ENCODE results near the gene ZIC2.

Gene ZIC2

DNA sequence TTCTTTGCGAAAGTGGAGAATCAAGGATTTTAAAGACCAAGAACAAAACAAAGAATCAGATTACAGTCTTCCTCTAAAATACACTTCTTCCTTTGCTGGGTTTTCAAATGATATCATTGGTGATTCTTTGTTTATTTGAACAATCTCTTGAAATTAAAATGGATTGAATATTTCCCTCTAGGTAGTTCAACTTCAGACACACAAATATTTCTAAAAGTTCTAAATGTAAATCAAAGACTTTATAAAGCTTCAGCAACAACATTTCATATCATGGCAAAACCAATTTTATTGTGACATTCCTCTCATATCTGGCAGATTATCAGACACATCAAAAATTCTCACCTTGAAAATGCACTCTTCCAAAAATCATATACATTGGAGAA is 13.0 kb downstream of the ZIC2 start:
- DNase-seq (ENCODE audit: low spot score), result no peak
- TF ChIP-seq, protein P1, sequence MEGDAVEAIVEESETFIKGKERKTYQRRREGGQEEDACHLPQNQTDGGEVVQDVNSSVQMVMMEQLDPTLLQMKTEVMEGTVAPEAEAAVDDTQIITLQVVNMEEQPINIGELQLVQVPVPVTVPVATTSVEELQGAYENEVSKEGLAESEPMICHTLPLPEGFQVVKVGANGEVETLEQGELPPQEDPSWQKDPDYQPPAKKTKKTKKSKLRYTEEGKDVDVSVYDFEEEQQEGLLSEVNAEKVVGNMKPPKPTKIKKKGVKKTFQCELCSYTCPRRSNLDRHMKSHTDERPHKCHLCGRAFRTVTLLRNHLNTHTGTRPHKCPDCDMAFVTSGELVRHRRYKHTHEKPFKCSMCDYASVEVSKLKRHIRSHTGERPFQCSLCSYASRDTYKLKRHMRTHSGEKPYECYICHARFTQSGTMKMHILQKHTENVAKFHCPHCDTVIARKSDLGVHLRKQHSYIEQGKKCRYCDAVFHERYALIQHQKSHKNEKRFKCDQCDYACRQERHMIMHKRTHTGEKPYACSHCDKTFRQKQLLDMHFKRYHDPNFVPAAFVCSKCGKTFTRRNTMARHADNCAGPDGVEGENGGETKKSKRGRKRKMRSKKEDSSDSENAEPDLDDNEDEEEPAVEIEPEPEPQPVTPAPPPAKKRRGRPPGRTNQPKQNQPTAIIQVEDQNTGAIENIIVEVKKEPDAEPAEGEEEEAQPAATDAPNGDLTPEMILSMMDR (IDR thresholded peaks at IDR 0.05; ENCODE audit: extremely low read depth, insufficient read depth, missing control alignments), result no peak
- in situ Hi-C loops (cut with MboI; ENCODE audit: low pct_unique_long_range_greater_than_20kb, low sequenced_read_pairs, unreplicated experiment), result loop anchor here (25.0 kb wide), 2 partner anchors 243 to 518 kb away; no protein-coding TSS in a partner anchor

DNA sequence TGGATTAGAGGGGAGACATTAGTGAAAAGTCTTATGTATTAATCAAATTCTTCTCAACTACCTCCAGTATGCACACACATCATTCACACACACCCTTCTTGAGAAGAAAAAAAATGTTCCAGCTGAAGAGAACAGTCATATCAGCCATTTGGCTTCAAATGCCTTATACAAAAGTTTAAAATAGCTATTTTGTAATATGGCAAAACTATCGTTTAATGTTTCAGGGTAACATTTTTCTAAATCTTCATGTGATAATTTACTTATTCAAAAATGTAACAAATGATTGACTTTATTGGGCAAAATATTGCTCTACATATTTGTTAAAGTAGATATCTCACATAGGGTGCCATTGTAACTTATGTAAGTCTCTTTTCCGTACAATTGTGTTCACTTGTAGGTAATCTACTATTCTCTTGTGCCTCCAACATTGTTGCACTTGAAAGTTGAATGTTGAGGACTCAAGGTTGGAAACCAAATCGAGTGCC is 13.6 kb downstream of the ZIC2 start:
- DNase-seq (ENCODE audit: low spot score), result no peak
- in situ Hi-C loops (cut with MboI; ENCODE audit: low pct_unique_long_range_greater_than_20kb, low sequenced_read_pairs, unreplicated experiment), result loop anchor here (25.0 kb wide), 2 partner anchors 242 to 517 kb away; no protein-coding TSS in a partner anchor
- TF ChIP-seq, protein P1 (IDR thresholded peaks at IDR 0.05; ENCODE audit: extremely low read depth, insufficient read depth, missing control alignments), result no peak

DNA sequence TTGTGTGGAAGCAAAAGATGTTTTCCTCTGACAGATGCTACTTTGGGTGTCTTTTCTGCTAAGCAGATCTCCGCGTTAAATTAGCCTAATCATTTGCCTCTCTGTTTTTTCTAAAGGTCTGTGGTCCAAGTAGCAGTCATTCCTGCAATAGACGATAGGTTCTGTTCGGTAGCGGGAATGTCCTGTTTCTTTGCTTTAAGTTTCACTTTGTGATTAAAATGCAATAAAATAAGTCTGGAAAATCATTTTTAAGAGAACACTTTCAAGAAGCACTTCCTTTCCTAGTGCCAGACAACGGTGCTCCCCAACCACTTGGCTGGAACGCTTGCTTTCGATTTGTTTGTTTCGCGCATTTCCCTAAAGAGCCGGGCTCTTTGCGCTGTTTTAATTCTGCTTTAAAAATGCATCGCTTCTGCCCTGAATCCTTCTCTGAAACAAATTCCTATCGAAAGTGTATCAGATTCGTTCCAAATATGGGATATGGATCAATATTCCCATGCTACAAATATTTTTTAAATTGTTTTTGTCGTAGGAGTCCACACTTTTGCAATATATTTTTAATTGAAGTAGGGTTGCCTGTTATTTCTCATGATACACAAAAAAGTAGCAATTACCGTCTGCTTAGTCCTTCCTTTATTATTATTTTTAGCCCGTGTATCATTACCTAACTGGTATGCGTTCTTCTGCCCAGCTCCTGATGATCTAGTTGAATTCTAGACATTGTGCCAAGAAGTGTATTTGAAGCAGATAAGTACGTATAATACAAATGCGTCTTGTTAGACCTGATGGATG is 14.2 kb downstream of the ZIC2 start:
- DNase-seq (ENCODE audit: low spot score), result peak; percentile 9
- in situ Hi-C loops (cut with MboI; ENCODE audit: low pct_unique_long_range_greater_than_20kb, low sequenced_read_pairs, unreplicated experiment), result loop anchor here (25.0 kb wide), 2 partner anchors 242 to 517 kb away; no protein-coding TSS in a partner anchor
- TF ChIP-seq, protein P1 (IDR thresholded peaks at IDR 0.05; ENCODE audit: extremely low read depth, insufficient read depth, missing control alignments), result no peak

DNA sequence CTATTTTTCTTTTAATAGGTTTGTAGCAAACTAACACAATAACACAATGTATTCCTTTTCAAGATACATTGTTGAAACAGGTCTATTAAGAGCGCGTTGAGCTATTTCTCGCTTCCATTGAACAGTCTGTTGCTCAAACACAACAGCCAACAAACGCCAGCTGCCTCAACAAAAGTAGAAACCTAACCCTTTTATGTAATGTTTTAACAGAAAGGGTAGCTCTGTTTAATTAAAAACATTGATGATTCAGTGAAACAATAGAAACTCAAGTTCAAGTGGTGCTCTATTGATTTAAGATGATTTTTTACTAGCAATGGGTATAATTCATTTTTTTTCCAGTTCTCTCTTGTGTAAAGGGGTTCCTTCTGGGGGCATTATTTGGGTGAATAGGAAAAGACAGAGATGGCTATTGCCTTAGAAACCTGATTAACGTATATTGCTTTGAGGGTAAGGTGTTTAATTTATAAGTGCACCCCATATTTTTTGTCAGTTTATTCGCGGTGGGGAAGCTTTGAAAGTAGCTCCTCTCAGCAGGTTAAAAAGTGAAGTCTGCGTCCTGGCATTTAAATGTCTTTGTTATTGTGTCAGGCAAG is 14.9 kb downstream of the ZIC2 start:
- TF ChIP-seq, protein P1 (IDR thresholded peaks at IDR 0.05; ENCODE audit: extremely low read depth, insufficient read depth, missing control alignments), result no peak
- in situ Hi-C loops (cut with MboI; ENCODE audit: low pct_unique_long_range_greater_than_20kb, low sequenced_read_pairs, unreplicated experiment), result loop anchor here (25.0 kb wide), 2 partner anchors 241 to 516 kb away; no protein-coding TSS in a partner anchor
- DNase-seq (ENCODE audit: low spot score), result peak; percentile 8

DNA sequence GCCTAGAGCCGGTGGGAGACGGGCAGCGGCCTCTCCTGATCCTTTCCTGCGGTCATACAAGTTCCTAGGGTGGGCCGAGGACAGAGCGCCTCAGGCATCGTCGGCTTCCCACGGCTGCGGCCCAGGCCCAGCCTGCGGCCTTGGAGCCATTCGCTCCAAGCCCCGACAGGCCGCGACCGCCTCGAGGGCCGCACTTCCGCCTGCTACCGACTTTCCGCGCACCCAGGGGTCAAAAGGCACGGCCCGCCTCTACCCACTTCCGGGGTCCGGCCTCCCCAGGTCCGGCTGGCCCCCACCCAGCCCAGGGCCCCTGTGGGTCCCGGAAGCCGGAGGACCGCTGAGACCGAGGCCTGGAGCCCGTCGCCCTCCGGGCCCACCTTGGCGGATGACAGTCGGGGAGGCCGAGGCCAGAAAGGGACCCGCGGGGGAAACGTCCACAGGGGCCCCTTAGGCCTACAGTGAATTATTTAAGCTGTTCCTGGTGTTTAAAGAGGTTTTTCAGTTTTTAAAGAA is 16.2 kb downstream of the ZIC2 start:
- TF ChIP-seq, protein P1 (IDR thresholded peaks at IDR 0.05; ENCODE audit: extremely low read depth, insufficient read depth, missing control alignments), result no peak
- DNase-seq (ENCODE audit: low spot score), result no peak
- in situ Hi-C loops (cut with MboI; ENCODE audit: low pct_unique_long_range_greater_than_20kb, low sequenced_read_pairs, unreplicated experiment), result loop anchor here (25.0 kb wide), 2 partner anchors 240 to 515 kb away; no protein-coding TSS in a partner anchor

DNA sequence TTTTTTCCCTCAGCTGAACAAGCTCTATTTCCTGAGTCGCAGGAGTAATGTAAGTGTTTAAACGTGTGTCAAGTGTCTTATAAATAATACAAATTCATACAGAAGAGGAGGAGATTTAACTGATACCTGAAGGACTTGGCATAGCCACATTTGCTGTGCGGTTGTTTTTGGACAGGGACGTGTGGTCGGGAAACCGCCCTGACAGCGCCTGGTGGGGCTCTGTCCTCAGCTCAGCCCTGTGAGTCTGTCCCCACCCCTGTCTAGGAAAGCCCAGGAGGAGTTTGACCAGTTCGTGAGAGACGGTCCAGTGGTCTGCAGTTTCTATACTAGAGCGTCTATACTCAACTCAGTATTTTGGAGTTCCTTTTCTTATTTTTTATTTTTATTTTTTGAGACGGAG is 16.7 kb downstream of the ZIC2 start:
- TF ChIP-seq, protein P1 (IDR thresholded peaks at IDR 0.05; ENCODE audit: extremely low read depth, insufficient read depth, missing control alignments), result no peak
- in situ Hi-C loops (cut with MboI; ENCODE audit: low pct_unique_long_range_greater_than_20kb, low sequenced_read_pairs, unreplicated experiment), result loop anchor here (25.0 kb wide), 2 partner anchors 239 to 514 kb away; no protein-coding TSS in a partner anchor
- DNase-seq (ENCODE audit: low spot score), result no peak
